Psoas muscle (tissue), 8 donors: Measurements from ENCODE around the gene OSMR. TPM values are rescaled to one million over a fixed set of nuclear protein-coding genes. Genes with fewer than 3 reads are reported as not detected.
A peak's percentile ranks its signal among the peaks of the same experiment; 100 is the strongest.
"Not testable (repeated sequence)": the region's sequence is repeated elsewhere in the genome, so short reads cannot be mapped to it uniquely, and the experiment has no call there.

ENCODE experiments used
- ATAC-seq, 4 donors: fragments of 200-7000 bp; cut with Tn5 transposase; one replicate each; pipeline ENCODE4 v1.9.1; 2020; ENCODE audit warnings: moderate library complexity in 3 of 4, mild to moderate bottlenecking in 2 of 4
- DNase-seq, 2 donors: peaks; one replicate each; pipeline ENCODE4 v3.0.0-alpha.2; 2020
- H3K27ac ChIP-seq: fragments of 200-600 bp; one replicate; pipeline ENCODE4 v1.8.0; 2022
- H3K27me3 ChIP-seq, 3 donors: fragments of 200-600 bp in 1 of 3; one replicate each; pipeline versions ENCODE4 v1.6.1 to v1.8.0; 2013 to 2022; ENCODE audit warnings: low read length in 2 of 3, mild to moderate bottlenecking in 2 of 3, moderate library complexity in 1 of 3; ENCODE audit not compliant: insufficient read depth in 3 of 3
- H3K36me3 ChIP-seq, 2 donors: fragments of 200-600 bp in 1 of 2; one replicate each; pipeline versions ENCODE4 v1.6.1 to v1.8.0; 2013 to 2022; ENCODE audit warnings: low read depth in 1 of 2, mild to moderate bottlenecking in 1 of 2, moderate library complexity in 1 of 2; ENCODE audit not compliant: insufficient read depth in 1 of 2
- H3K4me1 ChIP-seq: fragments of 200-600 bp; one replicate; pipeline ENCODE4 v1.8.0; 2022
- H3K4me3 ChIP-seq: fragments of 200-600 bp; one replicate; pipeline ENCODE4 v1.8.0; 2022; ENCODE audit warnings: mild to moderate bottlenecking
- H3K9me3 ChIP-seq: fragments of 200-600 bp; one replicate; pipeline ENCODE4 v1.8.0; 2022
- WGBS, 3 donors: extraction: QIAGEN DNeasy Blood & Tissue Kit; methylation state at CpG; one replicate each; pipeline versions ENCODE4 v1.1.6 to v1.1.7; 2013; 5-methylcytosine and 5-hydroxymethylcytosine counted together
- intact Hi-C, 2 donors: fragments of 100-400 bp; cut with DNase I; formaldehyde crosslinking; loops; one replicate each; pipeline versions ENCODE4 v1.11.0 to v1.14.2; 2022
- polyA plus RNA-seq, 3 donors: library from polyadenylated mRNA; stranded (reverse); fragments of 200-250 nt; gene quantifications; one replicate each; pipeline ENCODE4 v1.2.3, GENCODE V29; 2013
- total RNA-seq, 4 donors: library from RNA; stranded (reverse); fragmentation: NEBNext Ultra II Directional in 2 of 4; extraction: Animal tissue kit (Norgen Biotek cat#: 25700) in 2 of 4; gene quantifications; one replicate each; pipeline versions ENCODE4 v1.2.1 to v1.2.4, GENCODE V29; 2021 to 2023
- TF ChIP-seq, protein P1 (sequence below): fragments of 200-600 bp; IDR thresholded peaks from one replicate; pipeline ENCODE4 v1.8.0; 2022; ENCODE audit warnings: antibody characterized with exemption
- donor health status: healthy with polysubstance abuse.
- donor health status: DM: no; HTN: no; CAD: no; lungs with moderate emphysema.
- donor health status: Bipolar disorder and iron deficiency.
- donor health status: healthy.
- donor health status: DM: yes; HTN: yes; CAD: no.
- donor health status: DM: no; HTN: no; CAD: no.
- donor health status: DM: no; HTN: no; CAD: no.
- donor health status: DM: yes; HTN: yes; CAD: no.

OSMR gene
- total and polyA plus RNA-seq, 7 donors: 3.2 to 27.0 (median 9.9) TPM

- TF ChIP-seq, protein P1, sequence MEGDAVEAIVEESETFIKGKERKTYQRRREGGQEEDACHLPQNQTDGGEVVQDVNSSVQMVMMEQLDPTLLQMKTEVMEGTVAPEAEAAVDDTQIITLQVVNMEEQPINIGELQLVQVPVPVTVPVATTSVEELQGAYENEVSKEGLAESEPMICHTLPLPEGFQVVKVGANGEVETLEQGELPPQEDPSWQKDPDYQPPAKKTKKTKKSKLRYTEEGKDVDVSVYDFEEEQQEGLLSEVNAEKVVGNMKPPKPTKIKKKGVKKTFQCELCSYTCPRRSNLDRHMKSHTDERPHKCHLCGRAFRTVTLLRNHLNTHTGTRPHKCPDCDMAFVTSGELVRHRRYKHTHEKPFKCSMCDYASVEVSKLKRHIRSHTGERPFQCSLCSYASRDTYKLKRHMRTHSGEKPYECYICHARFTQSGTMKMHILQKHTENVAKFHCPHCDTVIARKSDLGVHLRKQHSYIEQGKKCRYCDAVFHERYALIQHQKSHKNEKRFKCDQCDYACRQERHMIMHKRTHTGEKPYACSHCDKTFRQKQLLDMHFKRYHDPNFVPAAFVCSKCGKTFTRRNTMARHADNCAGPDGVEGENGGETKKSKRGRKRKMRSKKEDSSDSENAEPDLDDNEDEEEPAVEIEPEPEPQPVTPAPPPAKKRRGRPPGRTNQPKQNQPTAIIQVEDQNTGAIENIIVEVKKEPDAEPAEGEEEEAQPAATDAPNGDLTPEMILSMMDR: no peak
- intact Hi-C loops: no loop called here
Measured at GRCh38 chr5:38846379-38847011, 683 bp downstream of the OSMR start.

DNA sequence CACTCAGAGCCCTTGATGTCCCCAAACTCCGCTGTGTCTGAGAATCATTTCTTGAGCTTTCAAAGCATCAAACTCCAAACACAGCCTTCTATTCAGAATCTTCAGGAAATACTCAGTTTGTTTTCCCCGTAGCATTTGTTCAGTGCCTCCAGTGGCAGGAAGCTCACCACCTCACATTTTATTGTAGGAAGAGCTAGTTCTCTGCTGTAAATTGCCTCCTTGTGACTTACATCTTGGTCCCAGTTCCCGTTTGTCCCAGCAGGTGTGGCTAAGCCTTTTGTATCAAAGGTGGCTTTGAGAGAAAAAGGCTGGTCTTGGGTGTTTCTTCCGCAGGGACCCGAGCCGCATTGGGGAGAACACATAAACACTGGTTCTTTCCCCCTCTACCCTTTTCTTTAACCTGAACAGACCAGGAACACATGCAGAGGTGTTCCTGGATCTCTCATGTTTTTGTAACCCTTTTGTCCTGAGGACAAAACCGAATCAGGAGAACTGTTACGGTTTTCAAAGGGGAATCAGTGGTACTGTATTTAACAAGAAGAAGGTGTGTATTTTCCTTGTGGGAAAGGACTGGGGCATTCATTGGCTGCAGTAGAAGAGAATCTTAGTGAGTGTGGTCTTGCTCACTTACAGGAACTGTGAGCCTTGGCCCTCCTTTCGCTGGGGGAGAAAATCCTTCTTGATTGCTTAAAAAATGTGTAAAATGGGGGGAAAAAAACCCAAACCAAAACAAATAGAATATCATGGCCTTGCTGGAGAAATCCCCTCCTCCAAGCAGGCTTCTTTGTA lies 1.9 kb downstream of the OSMR start:
- WGBS, 3 donors: 66 to 77% (median 68%) methylated on average over 9 of the region's 9 CpGs
- ATAC-seq: no peak
- TF ChIP-seq, protein P1: no peak
- Histone ChIP-seq H3K9me3 (no peaks in the 10 kb centered on the region), H3K36me3 (no peaks in the 10 kb centered on the region), H3K27ac (peak overlapping the region; percentile 85), H3K4me1 (no peaks in the 10 kb centered on the region), H3K27me3 (peaks cover 0 to 13% (median 2%) of the 10 kb centered on the region in 3 donors), H3K4me3 (peak overlapping the region; percentile 80)
- no peak for DNase-seq
- intact Hi-C loops: no loop called here

More at GRCh38 chr5:38846379-38847011, 683 bp downstream of the OSMR start:
- Histone ChIP-seq H3K9me3 (no peaks in the 10 kb centered on the region), H3K4me3 (peak overlapping the region; percentile 80), H3K4me1 (no peaks in the 10 kb centered on the region), H3K36me3 (no peaks in the 10 kb centered on the region), H3K27me3 (peaks cover 0 to 13% (median 2%) of the 10 kb centered on the region in 3 donors), H3K27ac (peak overlapping the region; percentile 85)
- no peak for DNase-seq
- WGBS, 3 donors: 20 to 35% (median 26%) methylated on average over 24 of the region's 24 CpGs
- ATAC-seq: peak in 1 of 4 donors; percentile 1

DNA sequence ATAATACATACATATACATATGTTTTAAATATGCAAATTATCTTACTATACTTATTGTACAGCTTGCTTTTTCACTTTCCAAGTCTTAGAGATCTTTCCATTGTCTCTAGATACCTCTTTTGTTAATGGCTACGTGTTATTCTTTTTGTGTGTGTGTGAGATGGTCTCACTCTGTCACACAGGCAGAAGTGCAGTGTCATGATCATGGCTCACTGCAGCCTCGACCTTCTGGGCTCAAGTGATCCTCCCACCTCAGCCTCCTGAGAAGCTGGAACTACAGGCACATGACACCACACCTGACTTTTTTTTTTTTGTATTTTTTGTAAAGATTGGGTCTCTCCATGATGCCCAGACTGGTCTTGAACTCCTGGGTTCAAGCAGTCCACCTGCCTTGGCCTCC lies 2.8 kb downstream of the OSMR start:
- H3K4me1 ChIP-seq: no peaks in the 10 kb centered on the region
- no peaks in the 10 kb centered on the region for H3K9me3 ChIP-seq
- TF ChIP-seq, protein P1: no peak
- 81 to 85% (median 83%) methylated on average over 2 of the region's 2 CpGs for WGBS, 3 donors
- H3K27me3 ChIP-seq: peaks cover 0 to 13% (median 2%) of the 10 kb centered on the region in 3 donors
- H3K27ac ChIP-seq: no peak overlapping the region
- DNase-seq: no peak
- intact Hi-C loops: no loop called here
- peak overlapping the region; percentile 80 for H3K4me3 ChIP-seq
- H3K36me3 ChIP-seq: no peaks in the 10 kb centered on the region
- no peak for ATAC-seq

- intact Hi-C loops, H3K27ac ChIP-seq, H3K9me3 ChIP-seq, DNase-seq, H3K4me3 ChIP-seq, H3K36me3 ChIP-seq, H3K27me3 ChIP-seq, H3K4me1 ChIP-seq, ATAC-seq: not testable (repeated sequence)
- WGBS, 3 donors: 86 to 90% (median 89%) methylated on average over 5 of the region's 5 CpGs
Measured at GRCh38 chr5:38851640-38852039, 5.8 kb downstream of the OSMR start.

GRCh38 chr5:38853753-38854470 lies 8.1 kb downstream of the OSMR start:
- intact Hi-C loops: no loop called here
- no peaks in the 10 kb centered on the region for H3K9me3 ChIP-seq
- WGBS, 3 donors: 82 to 87% (median 83%) methylated on average over 6 of the region's 6 CpGs
- no peaks in the 10 kb centered on the region for H3K4me1 ChIP-seq
- TF ChIP-seq, protein P1: no peak
- H3K36me3 ChIP-seq: peaks cover 0 to 3% of the 10 kb centered on the region in 2 donors
- no peak for DNase-seq
- no peak overlapping the region for H3K27ac ChIP-seq
- H3K27me3 ChIP-seq: no peaks in the 10 kb centered on the region
- ATAC-seq: no peak
- no peak overlapping the region for H3K4me3 ChIP-seq
